NCI-H82 (cell line): ENCODE data around the gene EPS8L1.
"Not testable (repeated sequence)": the region's sequence is repeated elsewhere in the genome, so short reads cannot be mapped to it uniquely, and the experiment has no call there.

Experiments used
- DNase-seq: peaks from one replicate; lab custom pipeline; 2025; lab: John Stamatoyannopoulos, UW

The EPS8L1 gene

DNA sequence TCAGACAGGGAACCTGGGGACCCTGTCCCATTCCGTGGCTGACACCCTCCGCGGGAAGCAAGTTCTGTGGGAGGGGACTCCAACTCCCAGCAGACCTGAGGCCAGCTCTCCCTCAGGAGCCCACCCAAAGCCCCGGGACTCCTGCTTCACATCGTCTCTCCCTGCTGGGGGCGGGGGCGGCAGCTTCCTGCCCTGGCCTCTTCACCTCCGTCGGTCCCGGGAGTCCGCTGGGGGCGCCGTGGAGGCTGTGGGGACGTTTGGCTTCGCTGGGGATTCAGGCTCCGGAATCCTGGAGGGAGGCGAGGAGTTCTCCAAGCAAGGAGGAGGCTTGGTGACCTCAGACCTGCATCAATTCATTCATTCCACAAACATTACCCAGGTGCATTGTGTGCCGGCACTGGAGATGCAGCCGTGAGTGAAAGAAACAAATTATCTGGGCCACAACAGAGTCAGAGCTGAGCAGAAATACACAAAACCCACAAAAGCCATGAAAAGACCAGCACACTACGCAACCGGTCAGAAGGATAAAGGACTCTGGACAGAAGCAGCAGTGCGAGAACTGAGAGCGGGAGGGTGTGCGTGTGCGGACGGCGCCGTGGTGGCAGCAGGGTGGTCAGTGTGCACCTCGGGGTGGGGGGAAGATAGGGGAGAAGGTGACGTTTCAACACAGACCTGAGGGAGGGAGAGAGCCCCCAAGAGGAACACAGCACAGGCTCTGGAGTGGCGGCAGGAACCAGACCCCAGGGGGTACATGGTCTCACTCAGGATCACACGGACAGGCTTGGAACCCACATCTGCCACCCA lies 19.0 kb downstream of the EPS8L1 start:
- no peak for DNase-seq

DNA sequence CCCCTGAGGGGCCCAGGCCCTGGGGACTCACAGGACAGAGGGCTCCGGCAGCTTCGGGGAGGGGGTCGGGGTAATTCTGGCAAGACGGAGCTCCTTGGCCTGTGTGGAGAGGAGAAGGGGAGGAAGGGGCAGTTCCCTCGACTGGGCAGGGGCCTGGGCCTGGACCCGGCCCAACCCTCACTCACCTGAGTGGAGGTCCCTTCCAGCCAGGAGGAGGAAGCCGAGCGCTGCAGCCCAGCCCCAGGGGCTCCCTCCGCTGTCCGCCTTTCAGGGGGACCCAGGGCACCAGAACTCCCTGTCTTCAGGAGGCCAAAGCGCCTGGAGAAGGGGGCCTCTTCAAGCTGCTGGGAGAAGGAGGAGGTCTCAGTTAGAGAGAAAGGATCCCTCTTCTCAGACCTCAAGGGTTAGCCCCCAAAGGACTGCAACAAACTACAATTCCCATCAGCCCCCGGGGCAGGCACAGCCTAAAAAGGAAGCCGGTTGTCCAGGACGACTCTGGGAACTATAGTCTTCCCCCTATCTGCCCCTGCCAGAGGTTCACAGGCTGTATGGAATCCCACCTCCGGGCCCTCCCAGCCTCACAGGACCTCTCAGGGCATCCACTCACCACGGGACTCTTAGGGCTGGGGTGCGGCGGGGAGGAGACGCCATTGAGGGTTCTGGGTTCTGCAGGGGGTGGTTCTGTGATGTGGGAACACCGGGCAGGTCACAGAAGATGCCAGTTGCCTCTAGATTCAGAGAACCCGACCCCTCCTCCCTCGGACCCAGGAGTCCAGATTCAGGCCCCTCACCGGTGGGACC lies 19.8 kb downstream of the EPS8L1 start:
- DNase-seq = peak; percentile 35

DNA sequence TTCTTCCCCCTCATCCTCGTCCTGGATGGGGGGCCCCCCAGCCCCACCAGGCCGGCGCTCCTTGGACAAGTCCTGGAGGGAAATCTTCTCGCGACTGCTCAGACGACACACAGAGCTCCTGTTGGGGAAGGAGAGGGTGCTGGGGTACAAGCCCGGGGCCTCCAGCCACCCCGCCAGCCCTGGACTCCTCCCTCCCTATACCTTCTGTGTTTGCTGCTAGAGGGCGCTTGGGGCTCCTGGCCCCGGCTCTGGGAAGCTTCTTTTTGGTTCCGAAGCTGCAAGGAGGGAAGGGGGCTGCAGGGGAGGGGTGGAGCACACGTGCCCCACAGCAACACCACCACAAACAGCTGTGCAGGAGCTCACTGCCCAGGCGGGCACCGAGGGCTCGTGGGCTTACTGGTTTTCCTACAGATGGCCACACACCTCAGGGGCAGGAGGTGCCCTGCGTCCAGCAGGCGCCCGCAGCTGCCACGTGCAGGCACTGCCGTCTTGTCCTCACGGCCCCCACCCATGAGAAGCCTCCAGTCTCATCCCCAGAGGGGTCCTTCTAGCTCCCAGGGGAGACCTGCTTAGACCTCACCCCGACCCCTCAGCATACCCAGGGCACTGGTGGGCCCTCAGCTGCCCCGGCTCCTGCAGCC lies 20.5 kb downstream of the EPS8L1 start:
- DNase-seq = no peak

DNA sequence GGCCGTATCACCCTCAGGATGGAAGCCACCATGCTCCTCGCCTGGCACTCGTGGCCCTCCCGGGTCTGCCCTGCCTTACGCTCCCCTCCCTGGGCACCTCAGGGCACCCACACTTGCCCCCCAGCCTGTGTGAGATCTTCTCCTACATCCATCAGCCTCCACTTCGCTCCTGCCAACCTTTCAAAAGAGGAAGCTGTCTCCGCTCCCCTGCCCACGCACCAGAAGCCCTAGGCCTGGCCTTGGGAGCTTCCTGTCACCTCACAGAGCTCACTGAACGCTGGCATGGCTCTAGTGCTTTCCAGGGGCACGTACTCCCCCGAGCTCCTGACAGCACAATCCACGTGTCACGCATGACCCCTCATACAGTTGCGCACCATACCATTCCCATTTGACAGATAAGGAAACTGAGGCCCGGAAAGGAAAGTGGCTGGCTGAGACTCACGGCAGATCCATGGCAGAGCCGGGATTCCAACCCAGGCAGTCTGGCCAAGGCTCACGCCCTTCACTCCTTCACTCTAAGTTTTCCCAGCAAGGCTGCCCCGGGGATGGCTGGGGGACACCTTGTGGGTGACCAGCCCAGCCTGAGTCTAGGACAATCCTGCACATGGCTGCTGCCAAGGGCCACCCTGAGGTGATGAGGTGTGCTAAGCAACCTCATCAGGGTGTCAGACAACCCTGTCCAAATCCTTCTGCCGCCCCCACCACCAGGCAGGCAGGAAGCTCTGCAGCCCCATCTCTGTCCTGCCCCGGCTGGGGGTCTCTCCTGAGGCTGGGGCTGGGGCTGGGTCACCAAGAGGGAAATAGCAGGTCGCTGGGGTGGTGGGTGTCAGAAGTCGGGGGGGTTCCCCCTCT lies 22.4 kb downstream of the EPS8L1 start:
- DNase-seq = no peak

DNA sequence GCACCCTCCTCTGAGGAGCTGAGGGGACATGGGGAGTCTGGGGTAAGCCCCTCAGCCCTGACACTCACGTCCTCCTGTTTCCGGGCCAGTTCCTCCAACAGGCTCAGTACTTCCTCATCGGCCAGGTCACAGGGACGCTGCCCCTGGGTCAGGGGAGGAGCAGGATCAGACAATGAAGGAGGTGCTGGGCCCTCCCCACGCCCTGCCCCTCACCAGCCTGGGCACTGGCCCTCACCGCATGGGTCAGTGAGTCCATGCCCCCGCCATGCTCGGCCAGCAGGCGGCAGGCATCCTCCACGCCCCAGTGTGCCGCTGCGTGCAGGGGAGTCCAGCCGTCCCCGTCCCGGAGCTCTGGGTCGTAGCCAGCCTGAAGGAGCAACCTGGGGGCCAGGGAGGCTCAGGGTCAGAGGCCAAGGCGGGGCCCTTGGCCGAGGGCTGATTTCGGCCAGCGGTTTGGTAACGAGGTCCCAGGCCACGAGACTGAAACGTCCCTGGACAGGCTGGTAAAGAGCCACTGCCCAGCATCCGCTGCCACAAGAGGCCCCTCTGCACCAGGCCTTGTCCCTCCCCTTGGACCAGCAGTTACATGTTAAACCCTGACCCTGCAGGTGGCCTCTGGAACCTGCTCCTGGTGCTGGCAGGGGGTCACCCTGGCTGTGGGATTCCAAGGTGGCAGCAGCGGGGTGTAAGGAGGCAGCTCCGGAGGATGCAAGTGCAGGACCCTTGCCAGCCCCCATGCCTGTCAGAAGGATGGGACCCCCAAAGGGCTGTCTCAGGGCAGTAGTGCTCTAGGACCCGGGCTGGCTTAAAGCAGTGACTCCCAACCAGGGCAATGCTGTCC lies 23.3 kb downstream of the EPS8L1 start:
- DNase-seq = no peak

DNA sequence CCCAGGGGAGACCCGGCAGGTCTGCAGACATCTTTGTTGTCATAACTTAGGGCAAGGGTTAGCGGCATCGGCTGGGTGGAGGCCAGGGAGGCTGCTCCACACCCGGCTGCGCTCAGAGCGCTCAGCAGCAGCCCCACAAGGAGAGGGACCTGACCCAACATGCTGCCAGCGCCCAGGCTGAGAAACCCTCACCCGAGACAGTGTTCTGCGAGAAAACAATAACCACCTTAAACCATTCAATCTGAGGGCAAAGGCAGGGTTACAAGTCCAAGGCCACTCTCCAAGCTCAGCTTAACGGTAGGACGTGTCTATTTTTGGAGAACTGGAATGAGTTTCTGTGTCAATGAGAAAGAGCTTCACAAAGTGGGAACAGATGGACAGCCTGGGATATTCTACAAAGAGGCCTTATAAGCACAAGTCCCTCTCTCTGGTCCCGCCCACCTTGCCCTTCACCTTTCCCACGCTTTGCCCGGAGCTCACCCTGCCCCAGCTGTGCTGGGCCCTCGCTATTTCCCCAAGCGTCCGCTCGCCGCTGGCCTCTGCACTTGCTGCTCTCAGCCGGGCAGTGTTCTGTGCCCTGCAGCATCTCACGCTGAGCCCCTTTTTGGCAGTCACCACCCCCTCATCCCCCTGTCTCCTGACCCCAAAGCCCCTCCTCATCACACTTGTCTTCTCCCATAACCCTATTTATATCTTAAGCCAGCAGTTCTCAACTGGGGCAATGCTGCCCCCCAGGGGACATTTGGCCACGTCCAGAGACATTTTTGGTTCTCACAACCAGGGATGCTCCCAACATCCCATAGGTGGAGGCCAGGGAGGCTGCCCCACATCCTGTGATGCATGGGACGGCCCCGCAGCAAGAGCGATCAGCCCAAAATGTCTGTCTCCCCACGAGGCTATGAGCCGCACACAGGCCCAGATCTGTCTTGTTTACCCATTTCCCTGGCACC lies 24.2 kb downstream of the EPS8L1 start:
- peak; percentile 43 for DNase-seq

DNA sequence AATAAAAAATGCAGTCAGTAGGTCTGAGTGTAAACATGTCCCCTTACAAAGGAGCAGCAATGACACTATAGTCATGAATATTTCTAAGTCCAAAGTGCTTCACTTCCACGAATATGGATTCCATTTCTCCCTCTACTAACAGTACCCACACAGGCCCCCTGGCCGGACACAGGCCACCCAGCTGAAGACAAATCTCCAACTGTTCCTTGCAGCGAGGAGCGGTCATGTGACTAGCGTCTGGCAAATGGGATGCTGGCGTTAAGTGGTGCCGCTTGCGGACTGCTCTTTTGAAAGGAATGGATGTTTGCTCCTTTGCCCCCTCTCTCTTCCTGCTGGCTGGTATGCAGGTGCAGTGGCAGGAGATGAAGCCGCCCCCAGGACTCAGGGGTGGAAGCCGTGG lies 25.6 kb downstream of the EPS8L1 start:
- no peak for DNase-seq

DNA sequence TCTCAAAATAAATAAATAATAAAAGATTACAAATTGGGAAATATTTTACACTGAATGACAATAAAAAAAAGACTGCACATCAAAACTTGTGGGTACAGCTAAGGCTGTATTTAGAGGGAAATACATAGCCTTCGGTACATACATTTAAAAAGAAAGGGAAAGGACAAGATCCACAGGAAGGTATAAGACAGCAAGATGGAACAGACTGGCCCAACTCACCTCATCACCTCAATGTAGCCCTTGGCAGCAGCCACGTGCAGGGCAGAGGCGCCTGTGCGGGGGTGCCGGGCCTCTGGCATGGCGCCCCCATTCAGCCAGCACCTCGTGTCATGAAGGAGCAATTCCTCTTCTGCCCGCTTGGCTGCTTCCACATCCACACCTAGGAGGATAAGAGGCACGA lies 27.5 kb downstream of the EPS8L1 start:
- DNase-seq = no peak

DNA sequence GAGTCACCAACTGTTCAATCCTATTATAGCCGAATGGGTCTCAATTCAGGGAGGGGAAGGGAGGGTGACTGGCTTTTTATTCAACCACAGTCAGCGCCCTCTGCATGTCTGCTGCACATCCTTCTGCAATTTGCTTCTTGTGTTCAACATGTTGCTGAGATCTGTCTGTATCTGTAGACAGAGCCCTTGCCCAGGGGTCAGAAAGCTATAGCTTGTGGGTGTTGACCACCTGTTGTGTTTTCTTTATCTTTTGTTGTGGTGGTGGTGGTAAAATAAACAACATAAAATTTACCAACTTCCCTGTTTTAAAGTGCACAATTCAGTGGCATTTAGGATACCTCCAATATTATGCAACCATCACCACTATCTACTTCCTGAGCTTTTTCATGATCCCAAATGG lies 29.6 kb downstream of the EPS8L1 start:
- peak; percentile 73 for DNase-seq

DNA sequence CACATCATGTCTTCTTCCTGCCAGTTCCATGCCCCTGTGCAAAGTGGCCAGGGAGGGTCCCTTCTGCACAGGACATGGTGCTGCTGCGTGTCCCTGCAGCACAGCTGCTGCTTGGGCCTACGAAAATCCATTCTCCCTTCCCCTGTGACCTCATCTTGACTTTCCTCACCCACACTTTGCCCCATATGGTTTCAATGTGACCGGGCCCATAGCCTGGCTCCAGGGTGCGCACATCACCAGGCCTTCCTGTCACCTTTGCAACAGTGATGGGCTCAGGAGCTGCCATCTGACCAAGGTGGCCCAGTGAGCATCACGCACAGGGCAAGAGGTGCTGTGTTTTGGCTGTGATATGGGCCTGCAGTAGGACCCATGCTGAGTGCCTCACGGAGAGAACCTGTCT lies 30.9 kb downstream of the EPS8L1 start:
- DNase-seq = no peak

DNA sequence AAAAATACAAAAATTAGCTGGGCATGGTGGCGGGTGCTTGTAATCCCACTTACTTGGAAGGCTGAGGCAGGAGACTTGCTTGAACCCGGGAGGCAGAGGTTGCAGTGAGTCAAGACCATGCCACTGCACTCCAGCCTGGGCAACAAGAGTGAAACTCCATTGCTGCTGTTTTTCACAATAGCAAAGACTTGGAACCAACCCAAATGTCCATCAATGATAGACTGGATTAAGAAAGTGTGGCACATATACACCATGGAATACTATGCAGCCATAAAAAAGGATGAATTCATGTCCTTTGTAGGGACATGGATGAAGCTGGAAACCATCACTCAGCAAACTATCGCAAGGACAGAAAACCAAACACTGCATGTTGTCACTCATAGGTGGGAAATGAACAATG lies 31.6 kb downstream of the EPS8L1 start:
- DNase-seq = not testable (repeated sequence)

DNA sequence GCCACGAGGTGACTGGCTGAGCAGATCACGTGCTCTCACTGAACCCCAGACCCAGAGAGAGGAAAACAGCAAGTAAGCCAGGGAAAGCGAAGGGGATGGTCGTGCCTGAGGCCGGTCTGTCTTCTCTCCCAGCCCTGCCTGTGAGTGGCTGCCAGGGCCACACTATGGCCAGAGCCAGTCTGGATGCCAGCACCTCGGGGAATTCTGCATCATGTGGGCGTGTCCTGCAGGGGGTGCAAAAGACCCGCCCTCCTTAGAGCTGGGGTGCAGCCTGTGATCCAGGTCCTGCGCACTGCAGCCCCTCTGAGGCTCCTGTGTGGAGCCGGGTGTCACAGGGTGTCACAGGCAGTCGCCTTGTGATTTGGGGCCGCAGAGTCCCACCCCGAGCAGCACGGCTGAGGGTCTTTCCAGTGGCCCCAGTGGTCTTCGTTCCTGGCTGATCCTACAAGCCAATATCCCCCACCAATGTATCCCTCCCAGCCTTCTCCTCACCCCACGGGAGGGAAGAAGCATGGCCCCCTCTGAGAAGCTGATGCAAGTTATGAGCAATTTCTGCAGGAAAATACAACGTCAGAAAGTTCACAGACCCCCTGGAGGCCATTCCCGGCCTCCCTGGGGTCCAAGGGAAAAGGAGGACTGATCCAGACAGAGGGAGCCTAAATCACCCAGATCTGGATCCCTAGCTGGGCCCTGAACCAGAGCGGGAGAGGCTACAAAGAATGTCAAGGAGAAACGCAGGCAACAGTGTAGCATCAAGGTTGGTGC lies 34.0 kb downstream of the EPS8L1 start:
- no peak for DNase-seq

DNA sequence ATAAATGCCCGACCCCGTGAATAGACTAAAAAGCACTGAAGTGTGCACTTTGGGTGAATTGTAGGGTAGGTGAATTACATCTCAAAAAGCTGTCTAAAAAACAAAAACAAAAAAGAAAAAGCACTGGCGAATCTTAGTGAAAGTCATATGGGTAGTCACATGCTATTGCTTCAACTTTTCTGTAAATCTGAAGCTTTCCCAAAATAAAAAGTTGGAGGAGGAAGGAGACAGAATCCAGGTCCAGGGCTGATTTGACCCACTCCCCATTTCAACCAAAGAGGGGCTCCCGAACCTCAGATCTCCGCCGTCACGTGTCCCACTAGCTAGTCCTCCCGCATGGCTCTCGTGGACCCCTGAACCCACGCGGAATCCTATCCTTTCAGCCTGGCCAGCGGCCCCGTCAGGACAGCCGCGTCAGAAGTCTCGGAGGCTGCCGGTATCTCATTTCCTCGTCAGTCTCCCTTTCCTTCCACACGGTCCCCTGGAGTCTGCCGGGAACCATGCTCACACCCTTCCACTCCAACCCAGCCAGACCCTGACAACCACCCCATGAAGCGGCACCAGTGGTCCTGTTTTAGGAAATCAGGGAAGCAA lies 35.7 kb downstream of the EPS8L1 start:
- DNase-seq = no peak

DNA sequence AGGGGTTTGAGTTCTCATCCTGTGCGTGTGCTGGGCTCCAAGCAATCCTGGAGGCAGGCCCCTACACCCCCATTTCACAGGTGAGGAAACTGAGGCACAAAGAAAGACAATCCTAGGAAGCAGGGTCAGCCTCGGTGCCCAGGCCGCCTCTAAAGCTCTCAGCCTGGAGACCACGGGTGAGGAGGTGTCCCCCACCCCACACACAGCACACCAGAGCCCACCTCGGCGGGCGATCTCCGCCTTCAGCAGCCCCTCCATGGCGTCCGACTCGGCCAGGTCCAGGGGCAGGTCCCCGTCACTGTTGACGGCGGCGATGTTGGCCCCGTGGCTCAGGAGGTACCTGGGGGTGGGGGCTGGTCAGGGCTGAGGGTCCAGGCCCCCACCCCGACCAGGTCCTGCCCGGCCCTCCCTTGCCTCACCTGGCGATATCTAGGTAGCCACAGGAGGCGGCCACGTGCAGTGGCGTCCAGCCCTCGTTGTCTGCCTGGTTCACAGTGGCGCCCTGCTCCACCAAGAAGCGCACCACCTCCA lies 36.6 kb downstream of the EPS8L1 start:
- no peak for DNase-seq

DNA sequence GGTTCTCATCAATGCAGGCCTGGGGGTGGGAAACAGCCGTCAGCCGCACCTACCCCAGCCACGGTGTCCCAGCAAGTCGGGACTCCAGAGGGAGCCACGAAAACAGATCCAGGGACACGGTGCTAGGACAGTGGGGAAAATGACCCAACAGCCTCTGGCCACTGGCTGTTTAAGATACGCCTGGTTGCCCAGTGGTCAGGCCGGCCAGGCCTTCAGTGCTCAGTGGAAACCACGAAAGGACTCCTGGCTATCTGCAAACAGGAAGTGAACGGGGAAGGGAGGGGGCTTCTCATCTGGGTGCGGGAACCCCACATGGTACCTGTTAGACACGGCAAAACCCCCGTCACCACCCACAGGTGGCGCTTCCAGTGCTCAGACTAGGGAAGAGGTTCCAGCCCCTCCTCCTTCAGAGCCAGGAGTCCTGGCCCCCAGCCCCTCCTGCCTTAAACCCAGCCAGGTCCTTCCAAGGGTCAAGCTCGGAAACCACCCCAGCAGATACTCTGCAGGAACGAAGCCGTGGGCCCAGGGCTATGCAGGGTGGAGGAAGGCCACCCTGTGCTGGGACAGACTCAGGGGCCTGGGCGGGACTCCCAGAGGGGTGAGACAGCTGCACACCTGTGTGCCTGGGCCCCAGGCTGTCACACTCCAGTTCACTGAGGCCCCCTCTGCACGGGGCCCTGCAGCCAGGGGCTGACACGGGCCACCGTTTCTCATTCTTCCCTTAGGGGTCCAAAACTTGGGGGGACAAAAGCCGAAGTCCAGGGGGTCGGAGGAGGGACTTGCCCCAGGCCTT lies 37.3 kb downstream of the EPS8L1 start:
- no peak for DNase-seq

DNA sequence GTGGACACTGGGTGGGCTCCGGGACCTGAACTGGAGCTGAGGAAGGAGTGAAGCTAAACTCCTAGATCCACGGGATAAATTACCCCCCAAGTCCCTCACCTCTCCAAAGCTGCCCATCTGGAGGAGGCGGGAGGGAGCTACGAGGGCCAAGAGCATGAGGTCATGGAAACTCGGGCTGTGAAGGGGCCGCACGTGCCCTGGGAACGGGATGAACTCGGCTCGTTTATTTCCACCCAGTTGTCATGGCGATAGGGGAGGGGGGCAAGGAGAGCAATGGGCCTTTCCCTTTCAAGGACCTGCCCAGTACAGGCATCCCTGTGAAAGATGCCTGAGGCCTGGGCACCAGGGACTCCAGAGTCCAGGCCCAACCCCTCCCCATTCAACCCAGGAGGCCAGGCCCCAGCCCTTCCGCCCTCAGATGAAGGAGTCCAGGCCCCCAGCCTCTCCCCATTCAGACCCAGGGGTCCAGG lies 37.9 kb downstream of the EPS8L1 start:
- DNase-seq = peak; percentile 50

DNA sequence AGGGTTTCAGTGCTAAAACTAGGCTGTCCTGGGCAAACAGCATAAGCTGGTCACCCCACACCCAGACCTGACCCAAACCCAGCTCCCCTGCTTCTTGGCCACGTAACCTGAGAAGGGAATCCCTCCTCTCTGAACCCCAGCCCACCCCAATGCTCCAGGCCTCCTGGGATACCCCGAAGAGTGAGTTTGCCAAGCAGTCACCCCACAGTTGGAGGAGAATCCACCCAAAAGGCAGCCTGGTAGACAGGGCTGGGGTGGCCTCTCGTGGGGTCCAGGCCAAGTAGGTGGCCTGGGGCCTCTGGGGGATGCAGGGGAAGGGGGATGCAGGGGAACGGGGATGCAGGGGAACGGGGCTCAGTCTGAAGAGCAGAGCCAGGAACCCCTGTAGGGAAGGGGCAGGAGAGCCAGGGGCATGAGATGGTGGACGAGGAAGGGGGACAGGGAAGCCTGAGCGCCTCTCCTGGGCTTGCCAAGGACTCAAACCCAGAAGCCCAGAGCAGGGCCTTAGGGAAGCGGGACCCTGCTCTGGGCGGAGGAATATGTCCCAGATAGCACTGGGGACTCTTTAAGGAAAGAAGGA lies 39.0 kb downstream of the EPS8L1 start:
- no peak for DNase-seq
